GM12891 (cell line): ENCODE data around the gene DDX55.

Source experiments
- POLR2A ChIP-seq: IDR thresholded peaks from 2 replicates; pipeline ENCODE4 v1.6.1; 2011; ENCODE audit warnings: low read depth, low read length, control low read depth
- TAF1 ChIP-seq: IDR thresholded peaks from 2 replicates; pipeline ENCODE4 v1.6.1; 2011; ENCODE audit warnings: low read depth, low read length, control low read depth

DNA sequence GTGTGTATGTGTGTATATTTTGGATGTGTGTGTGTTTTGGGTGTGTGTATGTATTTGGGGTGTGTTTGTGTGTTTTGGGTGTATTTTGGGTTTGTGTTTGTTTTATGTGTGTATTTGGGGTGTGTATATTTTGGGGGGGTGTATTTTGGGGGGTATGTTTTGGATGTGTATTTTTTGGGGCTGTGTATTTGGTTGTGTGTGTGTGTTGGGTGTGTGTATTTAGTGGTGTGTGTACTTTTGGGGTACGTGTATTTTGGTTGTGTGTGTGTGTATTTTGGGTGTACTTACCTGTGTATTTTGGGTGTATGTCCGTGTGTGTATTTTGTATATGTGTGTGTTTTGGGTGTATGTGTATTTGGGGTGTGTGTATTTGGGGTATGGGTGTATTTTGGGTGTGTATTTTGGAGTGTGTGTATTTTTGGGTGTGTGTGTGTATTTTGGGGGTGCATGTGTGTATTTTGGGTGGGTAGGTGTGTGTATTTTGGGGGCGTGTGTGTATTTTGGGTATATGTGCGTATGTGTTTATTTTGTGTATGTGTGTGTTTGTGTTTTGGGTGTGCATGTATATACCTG, 52.3 kb downstream of the DDX55 start:
- no peak for TF ChIP-seq POLR2A
- TF ChIP-seq TAF1 = no peak
